ENCODE results near the gene CFAP97.
"Not testable (repeated sequence)": the region's sequence is repeated elsewhere in the genome, so short reads cannot be mapped to it uniquely, and the experiment has no call there.

The CFAP97 gene

DNA sequence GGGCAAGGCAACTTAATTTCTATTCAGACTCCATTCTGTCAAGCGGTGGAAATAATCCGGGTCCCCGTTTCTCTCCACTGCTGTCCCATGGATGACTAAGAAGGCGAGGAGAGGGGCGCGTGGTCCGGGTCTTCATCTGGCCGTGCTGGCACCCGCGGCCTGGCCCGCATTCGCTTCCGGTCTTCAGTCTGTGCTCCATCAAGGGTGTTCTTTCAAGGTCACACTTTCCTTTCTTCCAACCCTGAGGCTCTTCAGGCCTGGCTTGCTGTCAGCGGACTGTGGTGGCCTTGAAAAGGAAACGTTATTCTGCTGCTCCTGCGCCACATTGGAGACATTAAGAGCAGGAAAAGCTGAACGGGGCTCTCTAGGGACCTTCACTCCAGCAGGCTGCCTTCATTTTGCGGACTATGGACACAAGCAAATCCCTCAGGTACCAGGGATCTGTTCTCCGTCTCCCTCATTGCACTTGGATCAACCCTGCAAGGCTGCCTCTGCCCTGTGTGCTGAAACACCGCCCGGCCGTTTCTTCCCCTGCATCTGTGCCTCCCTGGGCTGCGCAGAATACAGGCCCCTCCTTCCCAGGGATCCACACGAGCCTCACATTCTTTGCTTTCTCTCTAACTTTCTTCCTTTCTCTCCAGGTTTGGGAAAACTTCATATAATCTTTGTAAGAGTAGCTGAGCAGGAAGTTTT lies 66.4 kb downstream of the CFAP97 start:
- DNase-seq: no peak

DNA sequence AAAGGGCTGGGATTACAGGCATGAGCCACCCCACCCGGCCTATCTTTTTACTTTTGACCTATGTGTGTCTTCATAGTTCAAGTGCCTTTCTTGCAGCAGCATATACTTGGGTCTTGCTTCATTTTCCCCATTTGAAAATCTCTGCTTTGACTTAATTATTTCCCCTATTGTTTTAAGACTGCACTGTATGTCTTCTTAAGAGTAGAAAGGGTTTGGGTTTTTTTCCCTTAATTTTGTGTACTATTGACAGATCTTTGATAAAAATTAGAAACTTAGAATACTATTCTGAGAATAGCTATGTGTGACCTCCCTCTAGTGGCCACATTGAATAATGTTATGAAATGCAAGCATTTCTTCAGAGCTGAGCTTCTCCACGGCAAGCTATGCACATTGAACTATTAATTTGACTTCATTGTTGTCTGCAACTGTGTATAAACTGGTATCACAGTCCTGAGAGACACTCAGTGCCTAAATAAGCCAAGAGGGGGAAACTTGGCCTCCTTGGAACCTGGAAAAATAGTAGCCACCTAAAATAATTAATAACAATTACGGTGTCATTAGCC lies 69.4 kb downstream of the CFAP97 start:
- no peak for DNase-seq

DNA sequence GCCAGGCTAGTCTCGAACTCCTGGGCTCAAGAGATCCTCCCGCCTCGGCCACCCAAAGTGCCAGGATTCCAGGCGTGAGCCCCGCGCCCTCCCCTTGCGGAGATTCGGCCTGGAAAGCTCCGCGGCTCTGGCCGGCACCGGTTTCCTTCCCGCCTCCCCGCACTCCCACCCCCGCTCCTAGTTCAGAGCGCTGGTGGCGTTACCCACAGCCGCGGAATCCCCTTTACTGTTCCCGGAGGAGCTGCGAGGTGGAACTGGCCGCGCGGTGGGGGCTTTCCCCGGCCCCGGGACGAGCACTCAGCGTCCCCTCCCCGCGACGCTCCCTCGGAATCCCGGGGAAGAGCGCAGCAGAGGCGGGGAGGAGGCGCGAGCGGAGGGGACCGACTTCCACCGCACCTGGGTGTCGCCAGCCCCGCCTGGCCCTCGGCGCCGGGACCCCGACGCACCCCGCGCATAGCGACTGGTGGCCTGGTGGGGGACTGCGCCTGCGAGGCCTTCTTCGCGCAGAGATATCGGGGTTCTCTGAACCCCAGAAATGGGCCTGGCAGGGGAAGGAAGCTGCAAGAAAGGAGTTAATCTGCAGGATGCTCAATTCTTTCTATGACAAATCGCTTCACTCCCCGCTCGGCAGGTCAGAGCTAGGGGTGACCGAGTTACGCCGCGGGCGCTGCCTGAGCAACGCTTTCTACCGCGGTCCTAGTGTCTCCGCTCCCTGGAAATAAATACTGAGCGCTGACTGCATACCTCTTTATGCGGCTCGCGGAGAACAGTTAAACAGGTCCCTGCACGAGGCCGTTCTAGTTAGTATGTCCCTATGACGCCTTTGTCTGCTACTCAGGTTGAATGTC lies 75.3 kb downstream of the CFAP97 start:
- DNase-seq: peak; percentile 47

DNA sequence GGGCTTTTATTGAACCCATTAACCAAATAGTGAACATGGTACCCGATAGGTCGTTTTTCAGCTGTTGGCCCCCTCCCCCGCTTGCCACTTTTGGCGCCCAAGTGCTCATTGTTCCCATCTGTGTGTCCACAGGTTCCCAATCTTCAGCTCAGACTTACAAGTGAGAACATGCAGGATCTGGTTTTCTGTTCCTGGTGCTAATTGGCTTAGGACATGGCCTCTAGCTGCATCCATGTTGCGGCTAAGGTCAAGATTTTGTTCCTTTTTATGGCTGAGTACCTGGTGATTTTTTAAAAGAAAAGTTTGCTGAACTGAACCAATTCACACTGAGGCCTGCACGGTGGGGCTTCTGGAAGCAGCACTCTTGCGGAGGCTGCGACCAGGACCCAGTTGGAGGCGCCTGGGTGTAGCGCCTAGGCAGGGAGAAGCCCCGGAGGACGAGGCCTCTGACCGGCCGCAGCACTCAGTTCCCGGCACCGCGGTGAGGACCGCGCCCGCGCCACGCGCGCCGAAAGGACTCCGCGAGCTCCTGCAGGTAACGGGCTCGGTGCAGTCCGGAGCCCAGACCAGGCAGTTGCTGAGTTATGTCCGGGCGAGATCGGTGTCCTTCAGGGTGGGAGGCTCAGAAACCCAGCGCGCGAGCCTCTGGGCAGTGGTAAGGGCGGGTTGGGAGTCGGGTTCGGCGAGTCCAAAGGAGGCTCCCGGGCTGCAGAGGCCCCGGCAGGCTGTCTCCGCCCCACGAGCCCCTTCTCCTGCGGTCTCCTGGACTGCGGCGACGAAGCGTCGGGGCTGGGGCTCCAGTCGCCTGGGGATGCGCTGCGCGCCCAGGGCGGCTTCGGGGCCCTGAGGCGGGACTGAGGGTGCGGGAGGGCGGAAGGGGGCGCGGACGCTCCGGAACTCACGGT lies 76.5 kb downstream of the CFAP97 start:
- DNase-seq: no peak

DNA sequence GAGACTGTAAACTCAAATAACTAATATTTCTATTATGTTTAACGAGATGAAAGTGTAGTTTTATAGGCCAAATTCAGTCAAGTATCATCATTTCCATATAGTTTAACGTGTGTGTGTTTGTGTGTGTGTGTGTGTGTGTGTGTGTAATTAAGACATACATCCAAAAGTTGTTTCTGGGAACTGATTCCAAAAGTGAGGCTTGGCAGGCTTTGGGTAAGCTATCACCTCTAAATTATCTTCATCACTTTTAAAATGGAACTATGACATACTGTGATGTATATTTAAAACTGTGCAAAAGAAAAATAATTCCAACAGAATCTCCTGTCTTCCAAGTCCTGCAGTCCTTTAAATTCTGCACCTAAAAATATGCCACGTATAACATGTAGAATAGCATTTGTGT lies 79.8 kb downstream of the CFAP97 start:
- DNase-seq: no peak

DNA sequence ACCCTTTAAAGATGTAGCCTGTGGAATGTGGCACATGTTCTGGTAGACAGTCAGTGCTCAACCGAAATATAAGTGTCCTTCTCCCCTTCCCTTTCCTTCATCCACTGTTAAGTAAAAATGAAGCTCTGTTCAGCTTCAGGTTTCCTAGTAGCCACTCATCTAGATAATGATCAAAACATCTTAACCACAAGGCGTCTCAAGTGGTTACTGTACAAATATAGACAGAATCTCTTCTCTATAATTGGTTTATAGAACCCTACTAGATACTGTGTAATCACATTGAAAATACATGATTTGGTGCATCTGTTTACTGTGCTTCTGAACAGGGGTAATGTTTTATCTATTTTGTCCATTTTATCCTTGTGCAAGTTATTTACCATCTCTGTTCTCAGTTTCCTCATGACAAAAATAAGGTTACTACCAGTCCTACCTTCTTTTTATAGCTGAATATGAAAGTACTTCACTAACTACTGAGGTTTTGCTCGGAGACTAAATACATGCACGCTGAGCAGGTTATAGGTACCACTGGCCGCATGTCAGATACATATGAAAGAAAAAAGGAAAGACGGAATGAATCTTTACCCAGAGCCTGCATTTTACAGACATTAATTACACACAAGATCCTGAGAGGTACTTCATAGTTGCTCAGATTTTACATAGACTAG lies 81.0 kb downstream of the CFAP97 start:
- DNase-seq: no peak

DNA sequence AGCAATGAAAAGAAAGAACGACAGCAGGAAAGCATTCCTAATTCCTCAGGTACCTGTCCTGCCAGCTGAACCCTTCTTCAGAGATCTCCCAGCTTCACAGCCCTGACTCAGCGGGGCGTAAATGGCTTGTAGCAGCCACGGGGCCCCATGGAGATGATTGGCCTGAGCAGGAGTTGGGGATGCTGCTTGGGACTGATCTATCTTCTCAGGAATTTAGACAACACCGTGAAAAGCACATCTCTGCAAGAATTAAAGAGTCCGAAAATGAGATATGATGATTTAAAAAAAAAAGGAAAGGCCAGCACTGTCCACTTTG lies 83.2 kb downstream of the CFAP97 start:
- no peak for DNase-seq

DNA sequence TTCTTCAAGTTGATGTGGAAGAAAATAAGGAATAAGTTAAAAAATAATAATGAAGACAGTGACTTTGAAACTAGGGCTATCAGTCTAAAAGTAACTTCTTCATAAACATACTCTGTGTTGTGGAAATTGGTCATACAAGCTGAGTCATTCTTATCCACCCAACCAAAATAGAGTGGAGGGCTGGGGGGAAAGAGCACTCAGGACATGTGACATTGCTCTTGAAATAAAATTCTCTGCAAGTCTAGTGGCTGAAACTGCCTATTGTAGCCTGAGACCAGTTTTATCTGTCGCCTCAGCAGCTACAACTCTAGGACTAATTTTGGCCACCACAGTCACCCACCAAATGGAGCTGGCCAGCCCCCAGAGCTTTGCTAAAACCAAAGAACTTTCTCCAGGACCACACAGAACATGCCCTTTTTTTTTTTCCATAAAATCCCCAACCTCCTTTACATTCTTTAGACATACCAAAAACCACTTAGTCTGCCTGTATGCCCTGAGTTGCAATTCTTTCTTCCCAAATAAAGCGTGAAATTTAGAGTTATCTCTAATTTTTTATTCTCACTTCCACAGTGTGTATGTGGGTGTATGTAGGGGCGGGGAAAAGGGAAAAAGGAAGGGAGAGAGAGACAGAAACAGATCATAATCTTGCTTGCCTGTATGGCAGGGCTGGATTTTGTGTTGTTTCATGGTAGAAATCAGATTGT lies 83.7 kb downstream of the CFAP97 start:
- no peak for DNase-seq

DNA sequence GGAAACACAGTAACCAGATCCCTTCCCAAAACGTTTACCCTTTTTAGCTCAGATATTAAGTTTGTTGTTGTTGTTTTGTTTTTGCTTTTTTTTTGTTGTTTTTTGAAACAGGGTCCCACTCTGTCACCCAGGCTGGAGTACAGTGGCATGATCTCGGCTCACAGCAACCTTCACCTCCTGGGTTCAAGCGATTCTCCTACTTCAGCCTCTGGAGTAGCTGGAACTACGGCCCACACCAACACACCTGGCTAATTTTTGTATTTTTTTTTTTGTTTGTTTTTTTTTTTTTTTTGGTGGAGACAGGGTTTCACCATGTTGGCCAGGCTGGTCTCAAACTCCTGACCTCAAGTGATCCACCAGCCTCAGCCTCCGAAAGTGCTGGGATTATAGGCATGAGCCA lies 84.3 kb downstream of the CFAP97 start:
- DNase-seq: not testable (repeated sequence)

DNA sequence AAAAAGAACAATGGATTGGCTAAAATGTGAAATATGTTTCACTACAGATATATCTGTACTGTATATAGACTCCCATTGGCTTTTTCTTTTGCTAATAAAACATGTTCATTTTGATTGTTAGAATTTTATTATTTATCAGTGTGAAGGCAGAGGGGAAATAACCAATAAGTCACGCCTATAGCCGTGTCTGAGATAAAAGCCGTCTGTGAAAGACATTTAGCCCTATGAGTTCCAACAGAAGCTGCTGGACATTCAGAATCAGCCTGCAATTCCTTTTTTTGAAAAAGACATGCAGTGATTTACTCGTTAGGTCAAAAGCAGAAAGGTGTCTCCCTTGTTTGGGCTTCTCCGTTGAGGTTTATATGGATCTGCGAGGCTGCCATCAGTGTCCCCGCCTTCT lies 84.9 kb downstream of the CFAP97 start:
- DNase-seq: no peak

DNA sequence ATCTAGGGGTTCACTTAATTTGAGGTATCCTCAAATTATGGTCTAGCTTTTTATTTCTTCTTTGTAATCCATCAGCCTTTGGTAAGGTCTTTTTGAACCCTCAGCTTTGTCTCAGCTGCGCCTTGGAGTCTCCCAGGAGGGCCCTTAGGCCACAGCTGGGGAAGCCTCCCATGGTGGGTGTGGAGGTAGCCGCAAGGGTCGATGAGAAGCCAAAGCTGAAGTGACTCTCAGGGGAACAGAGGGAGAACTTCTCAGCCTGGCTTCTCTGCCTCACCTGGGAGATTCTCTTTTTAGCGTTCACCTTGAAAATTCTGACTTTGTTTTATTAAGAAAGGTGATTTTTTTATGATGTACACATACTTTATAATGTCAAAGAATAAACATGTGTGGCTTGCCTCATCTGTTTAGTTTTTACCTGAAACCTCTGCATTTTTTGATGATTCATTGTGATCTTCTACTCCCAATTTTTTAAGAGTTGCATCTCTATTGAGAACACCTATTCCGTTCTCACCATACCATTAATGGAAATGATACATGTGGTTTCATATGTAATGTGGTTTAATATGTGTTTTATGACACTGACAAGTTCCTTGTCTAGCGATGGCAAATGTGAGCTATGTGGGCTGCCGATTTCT lies 86.4 kb downstream of the CFAP97 start:
- no peak for DNase-seq

DNA sequence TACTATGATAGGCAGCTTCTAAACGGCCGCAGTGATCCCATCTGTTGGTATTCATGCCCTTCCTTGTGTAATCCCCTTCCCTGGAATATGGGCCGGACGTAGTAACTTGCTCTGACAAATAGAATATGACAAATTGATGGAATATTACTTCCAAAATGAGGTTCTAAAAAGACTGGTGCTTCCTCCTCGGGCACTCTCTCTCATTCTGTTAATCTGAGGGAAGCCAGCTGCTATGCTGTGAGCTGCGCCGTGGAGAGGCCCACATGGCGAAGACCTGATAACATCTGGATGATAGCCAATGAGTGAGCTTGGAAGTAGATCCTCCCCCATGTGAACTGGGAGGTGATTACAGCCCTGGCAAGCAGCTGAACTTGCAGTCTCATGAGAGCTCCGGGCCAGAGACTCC lies 88.0 kb downstream of the CFAP97 start:
- no peak for DNase-seq

DNA sequence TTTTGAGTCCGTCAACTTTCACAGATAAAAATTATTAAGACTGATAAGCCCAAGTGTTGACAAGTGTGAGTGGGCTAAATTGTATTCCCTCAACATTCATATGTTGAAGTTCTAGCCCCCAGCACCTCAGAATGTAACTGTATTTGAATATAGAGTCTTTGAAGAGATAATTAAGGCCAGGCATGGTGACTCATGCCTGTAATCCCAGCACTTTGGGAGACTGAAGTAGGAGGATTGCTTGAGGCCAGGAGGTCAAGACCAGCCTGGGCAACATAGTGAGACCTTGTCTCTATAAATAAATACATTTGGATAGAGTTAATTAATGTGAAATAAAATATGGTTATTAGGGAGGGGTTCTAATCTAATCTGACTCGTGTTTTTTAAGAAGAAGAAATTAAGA lies 90.5 kb downstream of the CFAP97 start:
- no peak for DNase-seq

DNA sequence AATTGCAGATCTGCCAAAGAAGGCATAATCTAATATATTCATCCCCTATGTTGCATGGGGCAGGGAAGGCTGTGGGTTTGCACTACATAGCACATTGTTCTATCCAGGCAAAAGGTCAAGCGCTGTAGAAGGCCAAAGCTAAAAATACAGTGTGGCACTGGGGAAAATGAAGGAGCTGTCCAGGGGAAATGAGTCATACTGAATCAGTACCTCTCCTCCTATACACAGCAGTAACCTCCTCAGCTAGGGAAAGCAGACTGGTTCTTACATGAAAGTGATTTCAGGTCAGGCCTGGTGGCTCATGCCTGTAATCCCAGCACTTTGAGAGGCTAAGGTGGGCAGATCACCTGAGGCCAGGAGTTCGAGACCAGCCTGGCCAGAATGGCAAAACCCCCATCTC lies 91.7 kb downstream of the CFAP97 start:
- DNase-seq: no peak

DNA sequence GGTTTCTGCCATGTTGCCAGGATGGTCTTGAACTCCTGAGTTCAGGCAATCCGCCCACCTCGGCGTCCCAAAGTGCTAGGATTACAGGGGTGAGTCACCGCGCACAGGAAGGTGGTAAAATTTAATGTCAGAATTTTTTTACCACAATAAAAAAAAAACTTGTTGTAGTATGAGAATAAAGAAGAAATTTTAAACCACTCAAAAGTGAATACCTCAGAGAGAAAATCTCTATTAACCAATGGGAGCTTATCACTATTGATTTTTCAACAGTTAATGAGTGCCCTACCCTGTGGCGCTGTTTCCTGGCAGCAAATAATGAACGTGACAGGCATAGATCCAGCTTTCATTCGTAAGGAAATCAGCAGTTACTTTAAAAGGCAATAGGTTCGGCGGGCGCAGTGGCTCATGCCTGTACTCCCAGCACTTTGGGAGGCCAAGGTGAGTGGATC lies 93.4 kb downstream of the CFAP97 start:
- DNase-seq: no peak

DNA sequence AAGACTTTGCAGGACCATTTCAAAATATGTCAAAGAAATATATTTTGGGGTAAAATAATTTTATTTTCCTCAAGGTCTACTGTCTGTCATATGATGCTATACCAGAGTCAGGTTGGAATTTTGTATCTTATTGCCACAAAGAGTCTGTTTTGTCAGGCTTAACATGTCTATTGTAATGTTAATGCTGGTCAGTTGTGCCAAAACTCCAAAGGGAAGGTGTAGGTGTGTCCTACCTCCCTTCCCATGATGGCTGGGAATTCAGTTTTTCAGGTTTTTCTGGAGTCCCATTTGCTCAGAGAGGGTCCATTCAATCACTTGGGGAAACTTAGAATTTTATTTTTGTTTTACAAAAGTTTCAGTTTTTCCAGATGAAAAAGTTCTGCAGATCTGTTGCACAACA lies 94.1 kb downstream of the CFAP97 start:
- DNase-seq: no peak
